K562 (cell line): ENCODE data around the gene ANKRD7. TPM values are rescaled to one million over a fixed set of nuclear protein-coding genes. Genes with fewer than 3 reads are reported as not detected.
A peak's percentile ranks its signal among the peaks of the same experiment; 100 is the strongest.

ENCODE experiments used
- BMI1 ChIP-seq: fragments of 150-350 bp; IDR thresholded peaks from 2 replicates; pipeline ENCODE4 v1.6.1; 2014; ENCODE audit warnings: low read length
- CEBPG ChIP-seq, 3 experiments: fragments of 200-800 bp in 1 of 3; sonication (Bioruptor generic) in 1 of 3; sonication (generic) in 1 of 3; formaldehyde crosslinking in 1 of 3; IDR thresholded peaks in 2 of 3; conservative IDR thresholded peaks in 1 of 3; 2 replicates each; pipeline versions ENCODE4 v1.6.1 to v1.8.0; 2016 to 2022; ENCODE audit warnings: missing compliant biosample characterization in 2 of 3, missing genetic modification characterization in 2 of 3, mild to moderate bottlenecking in 1 of 3, missing genetic modification reagents in 1 of 3
- CTCF ChIP-seq, 3 experiments: IDR thresholded peaks in 2 of 3; conservative IDR thresholded peaks in 1 of 3; 2 replicates each; pipeline ENCODE4 v1.5.1; 2011 to 2012; ENCODE audit warnings: low read length in 3 of 3, mild to moderate bottlenecking in 3 of 3, control low read depth in 2 of 3, improper control_type of control experiment in 1 of 3, inconsistent platforms in 1 of 3, low read depth in 1 of 3, mixed read lengths in 1 of 3, moderate library complexity in 1 of 3; ENCODE audit not compliant: insufficient read depth in 2 of 3
- DACH1 ChIP-seq: fragments of 450-650 bp; IDR thresholded peaks from 2 replicates; pipeline ENCODE4 v1.6.1; 2018; ENCODE audit not compliant: partially characterized antibody
- FOXO4 ChIP-seq: fragments of 450-650 bp; formaldehyde crosslinking; IDR thresholded peaks from 2 replicates; pipeline ENCODE4 v1.4.0; 2020; ENCODE audit warnings: mild to moderate bottlenecking, moderate library complexity
- HMBOX1 ChIP-seq: sonication (generic); IDR thresholded peaks from 2 replicates; pipeline ENCODE4 v1.6.1; 2016
- SIRT6 ChIP-seq: IDR thresholded peaks from one replicate; pipeline ENCODE4 v1.6.1; 2012; ENCODE audit warnings: low read depth, mild to moderate bottlenecking, control low read depth, inconsistent platforms, low read length, moderate library complexity
- SMC3 ChIP-seq: conservative IDR thresholded peaks from 2 replicates; pipeline ENCODE4 v1.6.1; 2011; ENCODE audit warnings: low read depth, low read length, improper control_type of control experiment; ENCODE audit not compliant: insufficient read depth
- TAF1 ChIP-seq: IDR thresholded peaks from 2 replicates; pipeline ENCODE4 v1.6.1; 2011; ENCODE audit warnings: mild to moderate bottlenecking, low read length, moderate library complexity; ENCODE audit not compliant: insufficient read depth, control insufficient read depth, severe bottlenecking; ENCODE audit errors: extremely low read depth
- TEAD1 ChIP-seq, 2 experiments: fragments of 450-650 bp in 1 of 2; sonication (generic) in 1 of 2; formaldehyde crosslinking; IDR thresholded peaks; 2 replicates each; pipeline versions ENCODE4 v1.4.0 to v1.8.0; 2020 to 2022; ENCODE audit warnings: mild to moderate bottlenecking in 2 of 2, missing genetic modification reagents in 1 of 2
- ZNF165 ChIP-seq: fragments of 250-450 bp; sonication (Bioruptor Pico); IDR thresholded peaks from 2 replicates; pipeline ENCODE4 v1.4.0; 2020; ENCODE audit warnings: borderline replicate concordance
- ZNF507 ChIP-seq: conservative IDR thresholded peaks from 2 replicates; pipeline ENCODE4 v1.6.1; 2017; ENCODE audit warnings: missing genetic modification characterization, missing compliant biosample characterization
- polyA plus RNA-seq, 8 experiments: library from polyadenylated mRNA; depleted of rRNA in 4 of 8; stranded (reverse) in 5 of 8; unstranded in 3 of 8; fragments of >200 nt; fragmentation: Nextera tagmentation in 2 of 8; fragmentation: Illumina TruSeq in 1 of 8; extraction: Ambion mirVana in 2 of 8; extraction: Trizol in 1 of 8; gene quantifications; 2 replicates each; pipeline versions ENCODE4 v1.2.1 to v1.2.3, GENCODE V29; 2011 to 2014; ENCODE audit warnings: inconsistent platforms in 1 of 8, missing spikeins in 1 of 8
- total RNA-seq, 7 experiments: library from RNA; depleted of rRNA in 6 of 7; stranded (reverse); fragments of >200 nt in 6 of 7; fragmentation: Illumina TruSeq in 2 of 7; extraction: Trizol in 2 of 7; gene quantifications; 2 replicates each; pipeline versions ENCODE4 v1.2.1 to v1.2.3, GENCODE V29; 2011 to 2021; ENCODE audit warnings: low replicate concordance in 1 of 7

ANKRD7 gene
- total and polyA plus RNA-seq, 9 of the 15 experiments (the other 6 are each of a cell fraction or from before 2014, with no cell fraction given), result 0.33 TPM; not detected in 8

- TF ChIP-seq ZNF165 (CRISPR knock-in tag), result no peak
- no peak for TF ChIP-seq HMBOX1
- no peak for TF ChIP-seq TEAD1 (CRISPR knock-in tag; IDR thresholded peaks at IDR 0.05)
- no peak for TF ChIP-seq FOXO4
- TF ChIP-seq DACH1, result no peak
- no peak for TF ChIP-seq SMC3
- TF ChIP-seq TAF1, result no peak
- peak; percentile 54 to 88 (median 86) for TF ChIP-seq CTCF (IDR thresholded peaks at IDR 0.05 in 2 of 3, conservative IDR thresholded peaks at IDR 0.05 in 1 of 3; ENCODE audit: insufficient read depth in 2 of 3, low read depth in 1 of 3, low read length in 3 of 3)
- TF ChIP-seq SIRT6, result no peak
- TF ChIP-seq ZNF507 (tag), result no peak
- no peak for TF ChIP-seq BMI1
- no peak for TF ChIP-seq CEBPG (CRISPR knock-in tag; IDR thresholded peaks at IDR 0.05)
- TF ChIP-seq CEBPG (tag; conservative IDR thresholded peaks at IDR 0.05 in 1 of 2, IDR thresholded peaks at IDR 0.05 in 1 of 2), result peak in 1 of 2 experiments; percentile 65; a peak in 1 of 4 replicates
Observed at GRCh38 chr7:118195837-118196474, 28.5 kb upstream of the ANKRD7 start (continued).
